ENCODE measurements around the gene GNAQ. TPM values are rescaled to one million over a fixed set of nuclear protein-coding genes. Genes with fewer than 3 reads are reported as not detected.

The GNAQ gene
- total and polyA plus RNA-seq, 2 of the 4 experiments (the other 2 are of a cell fraction), result 23.1 to 50.7 TPM

DNA sequence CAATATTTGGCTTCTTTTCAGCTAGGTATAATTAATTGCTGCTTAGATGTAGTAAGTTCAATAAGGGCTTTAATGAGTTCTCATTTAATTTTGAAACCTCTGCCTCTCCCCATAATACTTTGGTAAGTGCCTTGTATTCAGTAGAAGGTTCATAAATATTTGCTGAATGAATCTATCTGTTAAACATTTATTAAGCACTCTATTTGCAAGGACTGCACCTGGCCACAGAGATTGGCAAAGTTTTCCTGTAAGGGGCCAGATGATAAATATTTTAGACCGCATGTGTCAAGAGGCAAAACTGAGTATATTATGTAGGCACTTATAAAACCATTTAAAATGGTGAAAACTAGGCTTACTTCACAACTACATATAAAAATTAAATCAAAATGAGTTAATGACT lies 364.5 kb downstream of the GNAQ start:
- Histone ChIP-seq H3K9me1 (ENCODE audit: insufficient read depth, low read length) (no peaks in the 10 kb centered on the region), H3K4me2 (ENCODE audit: low read depth, low read length) (no peak overlapping the region), H3K27me3 (ENCODE audit: control insufficient read depth, insufficient read depth, low read length) (peaks cover 12% of the 10 kb centered on the region), H4K5ac (ENCODE audit: low read depth, low read length) (no peak overlapping the region), H2BK20ac (ENCODE audit: low read depth, low read length) (no peak overlapping the region), H2AFZ (replicated peaks; ENCODE audit: low read length, poor library complexity) (no peak overlapping the region), H3K23ac (ENCODE audit: low read depth, low read length) (no peak overlapping the region), H3K4me3 (ENCODE audit: insufficient read depth, low read depth, low read length) (no peak overlapping the region), H2BK5ac (ENCODE audit: low read depth, low read length, poor library complexity, severe bottlenecking) (no peak overlapping the region), H3K18ac (ENCODE audit: low read depth, low read length) (no peak overlapping the region), H3K56ac (ENCODE audit: extremely low read depth, insufficient read depth, low read length) (no peak overlapping the region), H3K4me1 (ENCODE audit: control insufficient read depth, insufficient read depth, low read length) (peaks cover 2% of the 10 kb centered on the region), H2AK5ac (ENCODE audit: low read depth, low read length) (no peak overlapping the region), H3K27ac (ENCODE audit: insufficient read depth, low read length) (no peak overlapping the region), H3K36me3 (ENCODE audit: control insufficient read depth, insufficient read depth, low read length) (no peaks in the 10 kb centered on the region), H3K9ac (ENCODE audit: low read depth, low read length) (no peak overlapping the region), H4K8ac (ENCODE audit: low read depth in 2 of 2, low read length in 2 of 2) (no peak overlapping the region), H3K14ac (replicated peaks; ENCODE audit: low read depth, low read length) (no peak overlapping the region), H4K91ac (ENCODE audit: insufficient read depth, low read depth, low read length) (no peak overlapping the region), H2BK15ac (ENCODE audit: low read depth, low read length) (no peak overlapping the region), H3K9me3 (ENCODE audit: control insufficient read depth, insufficient read depth, low read length) (no peaks in the 10 kb centered on the region), H3K4ac (ENCODE audit: low read depth, low read length) (no peak overlapping the region), H2AK9ac (replicated peaks; ENCODE audit: low read depth, low read length, poor library complexity) (no peak overlapping the region), H4K20me1 (ENCODE audit: insufficient read depth, low read length) (no peaks in the 10 kb centered on the region), H3K79me1 (ENCODE audit: low read depth in 1 of 2, low read length in 2 of 2) (no peaks in the 10 kb centered on the region), H2BK120ac (ENCODE audit: low read depth, low read length) (no peak overlapping the region)
- dilution Hi-C loops (cut with HindIII; ENCODE audit: low sequenced_read_pairs, unreplicated experiment), result no loop called here
- TF ChIP-seq, protein P1, sequence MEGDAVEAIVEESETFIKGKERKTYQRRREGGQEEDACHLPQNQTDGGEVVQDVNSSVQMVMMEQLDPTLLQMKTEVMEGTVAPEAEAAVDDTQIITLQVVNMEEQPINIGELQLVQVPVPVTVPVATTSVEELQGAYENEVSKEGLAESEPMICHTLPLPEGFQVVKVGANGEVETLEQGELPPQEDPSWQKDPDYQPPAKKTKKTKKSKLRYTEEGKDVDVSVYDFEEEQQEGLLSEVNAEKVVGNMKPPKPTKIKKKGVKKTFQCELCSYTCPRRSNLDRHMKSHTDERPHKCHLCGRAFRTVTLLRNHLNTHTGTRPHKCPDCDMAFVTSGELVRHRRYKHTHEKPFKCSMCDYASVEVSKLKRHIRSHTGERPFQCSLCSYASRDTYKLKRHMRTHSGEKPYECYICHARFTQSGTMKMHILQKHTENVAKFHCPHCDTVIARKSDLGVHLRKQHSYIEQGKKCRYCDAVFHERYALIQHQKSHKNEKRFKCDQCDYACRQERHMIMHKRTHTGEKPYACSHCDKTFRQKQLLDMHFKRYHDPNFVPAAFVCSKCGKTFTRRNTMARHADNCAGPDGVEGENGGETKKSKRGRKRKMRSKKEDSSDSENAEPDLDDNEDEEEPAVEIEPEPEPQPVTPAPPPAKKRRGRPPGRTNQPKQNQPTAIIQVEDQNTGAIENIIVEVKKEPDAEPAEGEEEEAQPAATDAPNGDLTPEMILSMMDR (conservative IDR thresholded peaks at IDR 0.05; ENCODE audit: low read depth, low read length), result no peak
- intact Hi-C loops (cut with micrococcal nuclease), result no loop called here
- ChIA-PET CTCF (no interaction called here), POLR2A (ENCODE audit: unreplicated experiment) (no interaction called here)
- DNase-seq, result no peak
- in situ Hi-C loops (cut with MboI; ENCODE audit: low sequenced_read_pairs), result no loop called here
- ATAC-seq (ENCODE audit: low read depth), result no peak
- BruUV-seq (replicated peaks), result no TSS peak
- no CpG with 5 or more reads among the region's 1 CpG for WGBS, 2 experiments (ENCODE audit: extremely low coverage in 2 of 2, insufficient read length in 1 of 2)

Other genes starting within 250 kb of the GNAQ start
- gene CEP78, start 204.3 kb upstream of the GNAQ start, total RNA-seq (2012; rRNA removed), result 18.3 and 21.4 TPM in 2 replicates
- gene CEP78, start 204.3 kb upstream of the GNAQ start, polyA plus RNA-seq (2012; rRNA removed), result 7.9 and 9.2 TPM in 2 replicates

All from IMR-90 (cell line).